ENCODE measurements around the gene CNBD2.

CNBD2 gene

DNA sequence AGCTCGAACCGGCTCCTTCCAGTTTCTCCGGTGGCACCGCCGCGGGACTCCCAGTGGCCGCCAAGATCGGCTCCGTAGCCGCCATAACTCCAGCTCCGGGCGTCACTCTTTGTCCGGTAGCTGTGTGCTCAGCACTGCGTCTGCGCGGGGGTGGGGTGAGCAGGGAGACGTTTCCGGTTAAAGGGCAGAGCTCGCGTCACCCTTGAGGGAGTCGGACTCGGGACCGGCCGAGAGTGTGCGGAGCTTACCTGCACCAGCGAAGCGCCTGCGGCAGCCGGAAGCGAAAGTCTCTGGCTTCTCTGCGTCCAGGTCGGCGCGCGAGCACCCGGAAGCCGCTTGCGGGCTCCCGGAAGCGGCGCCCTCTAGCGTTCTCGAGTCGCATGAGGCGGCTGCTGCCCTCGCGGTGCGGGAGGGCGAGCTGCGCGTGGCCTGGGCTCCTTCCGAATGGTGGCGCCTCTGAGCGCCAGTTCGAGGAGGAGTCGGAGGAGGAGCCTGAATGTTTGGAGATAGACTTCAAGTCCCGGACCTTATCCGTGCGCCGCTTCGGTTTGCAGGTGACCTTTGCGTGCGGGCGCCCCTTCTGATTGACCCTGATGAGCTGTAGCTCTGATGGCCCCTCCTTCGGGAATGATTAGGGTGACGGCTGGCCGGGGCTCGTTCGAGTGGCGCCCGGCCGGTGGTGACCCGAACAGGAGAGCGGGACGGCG is 14.0 kb upstream of the CNBD2 start, which contains the start of gene SCAND1 (continued):
- TF ChIP-seq KLF7 (tag by site-specific recombination; IDR thresholded peaks at IDR 0.05; ENCODE audit: borderline replicate concordance) (no peak; the same call in 1 of the 2 replicates), ZNF830 (tag by site-specific recombination; IDR thresholded peaks at IDR 0.05; ENCODE audit: low read depth) (no peak), ZNF621 (tag by site-specific recombination; IDR thresholded peaks at IDR 0.05) (no peak), YY1 (tag by site-specific recombination; IDR thresholded peaks at IDR 0.05) (peak; percentile 78), ZNF341 (tag by site-specific recombination; IDR thresholded peaks at IDR 0.05; ENCODE audit: low read depth) (0 out of 2 replicates have a peak, but pooled peaks have one; percentile 17), ZNF140 (tag by site-specific recombination; IDR thresholded peaks at IDR 0.05) (no peak), ZNF549 (tag by site-specific recombination; IDR thresholded peaks at IDR 0.05) (no peak), ZNF629 (tag by site-specific recombination; IDR thresholded peaks at IDR 0.05) (peak; percentile 93), ZNF391 (tag by site-specific recombination; IDR thresholded peaks at IDR 0.05; ENCODE audit: borderline replicate concordance, low read depth) (no peak), SETDB1 (IDR thresholded peaks at IDR 0.05; ENCODE audit: insufficient read length, low read length) (peak; percentile 20), ZNF426 (tag by site-specific recombination; IDR thresholded peaks at IDR 0.05) (no peak), ZNF600 (tag by site-specific recombination; IDR thresholded peaks at IDR 0.05) (peak; percentile 68), ZNF184 (tag by site-specific recombination; IDR thresholded peaks at IDR 0.05) (peak; percentile 88), ZNF48 (tag by site-specific recombination; IDR thresholded peaks at IDR 0.05) (no peak), GLI2 (tag by site-specific recombination; IDR thresholded peaks at IDR 0.05; ENCODE audit: borderline replicate concordance, low read depth) (no peak), ZNF664 (tag by site-specific recombination; IDR thresholded peaks at IDR 0.05) (no peak; the same call in 1 of the 2 replicates), BCL11A (tag by site-specific recombination; IDR thresholded peaks at IDR 0.05; ENCODE audit: low read depth) (peak; percentile 75; the same call in 1 of the 2 replicates), ZIC2 (tag by site-specific recombination; IDR thresholded peaks at IDR 0.05) (peak; percentile 34), TRIM28 (IDR thresholded peaks at IDR 0.05; ENCODE audit: borderline replicate concordance, low read length) (no peak), ZNF121 (tag by site-specific recombination; IDR thresholded peaks at IDR 0.05) (no peak), ZNF214 (tag by site-specific recombination; IDR thresholded peaks at IDR 0.05; ENCODE audit: borderline replicate concordance) (no peak)
- TF ChIP-seq, protein P1, sequence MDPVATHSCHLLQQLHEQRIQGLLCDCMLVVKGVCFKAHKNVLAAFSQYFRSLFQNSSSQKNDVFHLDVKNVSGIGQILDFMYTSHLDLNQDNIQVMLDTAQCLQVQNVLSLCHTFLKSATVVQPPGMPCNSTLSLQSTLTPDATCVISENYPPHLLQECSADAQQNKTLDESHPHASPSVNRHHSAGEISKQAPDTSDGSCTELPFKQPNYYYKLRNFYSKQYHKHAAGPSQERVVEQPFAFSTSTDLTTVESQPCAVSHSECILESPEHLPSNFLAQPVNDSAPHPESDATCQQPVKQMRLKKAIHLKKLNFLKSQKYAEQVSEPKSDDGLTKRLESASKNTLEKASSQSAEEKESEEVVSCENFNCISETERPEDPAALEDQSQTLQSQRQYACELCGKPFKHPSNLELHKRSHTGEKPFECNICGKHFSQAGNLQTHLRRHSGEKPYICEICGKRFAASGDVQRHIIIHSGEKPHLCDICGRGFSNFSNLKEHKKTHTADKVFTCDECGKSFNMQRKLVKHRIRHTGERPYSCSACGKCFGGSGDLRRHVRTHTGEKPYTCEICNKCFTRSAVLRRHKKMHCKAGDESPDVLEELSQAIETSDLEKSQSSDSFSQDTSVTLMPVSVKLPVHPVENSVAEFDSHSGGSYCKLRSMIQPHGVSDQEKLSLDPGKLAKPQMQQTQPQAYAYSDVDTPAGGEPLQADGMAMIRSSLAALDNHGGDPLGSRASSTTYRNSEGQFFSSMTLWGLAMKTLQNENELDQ (tag by site-specific recombination; IDR thresholded peaks at IDR 0.05; ENCODE audit: low read depth): no peak
- TF ChIP-seq, protein P2, sequence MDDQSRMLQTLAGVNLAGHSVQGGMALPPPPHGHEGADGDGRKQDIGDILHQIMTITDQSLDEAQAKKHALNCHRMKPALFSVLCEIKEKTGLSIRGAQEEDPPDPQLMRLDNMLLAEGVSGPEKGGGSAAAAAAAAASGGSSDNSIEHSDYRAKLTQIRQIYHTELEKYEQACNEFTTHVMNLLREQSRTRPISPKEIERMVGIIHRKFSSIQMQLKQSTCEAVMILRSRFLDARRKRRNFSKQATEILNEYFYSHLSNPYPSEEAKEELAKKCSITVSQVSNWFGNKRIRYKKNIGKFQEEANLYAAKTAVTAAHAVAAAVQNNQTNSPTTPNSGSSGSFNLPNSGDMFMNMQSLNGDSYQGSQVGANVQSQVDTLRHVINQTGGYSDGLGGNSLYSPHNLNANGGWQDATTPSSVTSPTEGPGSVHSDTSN (CRISPR knock-in tag; IDR thresholded peaks at IDR 0.05): peak; percentile 26; the same call in 1 of the 2 replicates
- TF ChIP-seq, protein P3, sequence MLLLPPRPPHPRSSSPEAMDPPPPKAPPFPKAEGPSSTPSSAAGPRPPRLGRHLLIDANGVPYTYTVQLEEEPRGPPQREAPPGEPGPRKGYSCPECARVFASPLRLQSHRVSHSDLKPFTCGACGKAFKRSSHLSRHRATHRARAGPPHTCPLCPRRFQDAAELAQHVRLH (tag by site-specific recombination; IDR thresholded peaks at IDR 0.05): no peak; the same call in none of the 2 replicates
- TF ChIP-seq, protein P4, sequence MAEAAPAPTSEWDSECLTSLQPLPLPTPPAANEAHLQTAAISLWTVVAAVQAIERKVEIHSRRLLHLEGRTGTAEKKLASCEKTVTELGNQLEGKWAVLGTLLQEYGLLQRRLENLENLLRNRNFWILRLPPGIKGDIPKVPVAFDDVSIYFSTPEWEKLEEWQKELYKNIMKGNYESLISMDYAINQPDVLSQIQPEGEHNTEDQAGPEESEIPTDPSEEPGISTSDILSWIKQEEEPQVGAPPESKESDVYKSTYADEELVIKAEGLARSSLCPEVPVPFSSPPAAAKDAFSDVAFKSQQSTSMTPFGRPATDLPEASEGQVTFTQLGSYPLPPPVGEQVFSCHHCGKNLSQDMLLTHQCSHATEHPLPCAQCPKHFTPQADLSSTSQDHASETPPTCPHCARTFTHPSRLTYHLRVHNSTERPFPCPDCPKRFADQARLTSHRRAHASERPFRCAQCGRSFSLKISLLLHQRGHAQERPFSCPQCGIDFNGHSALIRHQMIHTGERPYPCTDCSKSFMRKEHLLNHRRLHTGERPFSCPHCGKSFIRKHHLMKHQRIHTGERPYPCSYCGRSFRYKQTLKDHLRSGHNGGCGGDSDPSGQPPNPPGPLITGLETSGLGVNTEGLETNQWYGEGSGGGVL (tag by site-specific recombination; IDR thresholded peaks at IDR 0.05): no peak
- TF ChIP-seq, protein P5, sequence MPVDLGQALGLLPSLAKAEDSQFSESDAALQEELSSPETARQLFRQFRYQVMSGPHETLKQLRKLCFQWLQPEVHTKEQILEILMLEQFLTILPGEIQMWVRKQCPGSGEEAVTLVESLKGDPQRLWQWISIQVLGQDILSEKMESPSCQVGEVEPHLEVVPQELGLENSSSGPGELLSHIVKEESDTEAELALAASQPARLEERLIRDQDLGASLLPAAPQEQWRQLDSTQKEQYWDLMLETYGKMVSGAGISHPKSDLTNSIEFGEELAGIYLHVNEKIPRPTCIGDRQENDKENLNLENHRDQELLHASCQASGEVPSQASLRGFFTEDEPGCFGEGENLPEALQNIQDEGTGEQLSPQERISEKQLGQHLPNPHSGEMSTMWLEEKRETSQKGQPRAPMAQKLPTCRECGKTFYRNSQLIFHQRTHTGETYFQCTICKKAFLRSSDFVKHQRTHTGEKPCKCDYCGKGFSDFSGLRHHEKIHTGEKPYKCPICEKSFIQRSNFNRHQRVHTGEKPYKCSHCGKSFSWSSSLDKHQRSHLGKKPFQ (tag by site-specific recombination; IDR thresholded peaks at IDR 0.05): 0 out of 2 replicates have a peak, but pooled peaks have one; percentile 8
- TF ChIP-seq, protein P6, sequence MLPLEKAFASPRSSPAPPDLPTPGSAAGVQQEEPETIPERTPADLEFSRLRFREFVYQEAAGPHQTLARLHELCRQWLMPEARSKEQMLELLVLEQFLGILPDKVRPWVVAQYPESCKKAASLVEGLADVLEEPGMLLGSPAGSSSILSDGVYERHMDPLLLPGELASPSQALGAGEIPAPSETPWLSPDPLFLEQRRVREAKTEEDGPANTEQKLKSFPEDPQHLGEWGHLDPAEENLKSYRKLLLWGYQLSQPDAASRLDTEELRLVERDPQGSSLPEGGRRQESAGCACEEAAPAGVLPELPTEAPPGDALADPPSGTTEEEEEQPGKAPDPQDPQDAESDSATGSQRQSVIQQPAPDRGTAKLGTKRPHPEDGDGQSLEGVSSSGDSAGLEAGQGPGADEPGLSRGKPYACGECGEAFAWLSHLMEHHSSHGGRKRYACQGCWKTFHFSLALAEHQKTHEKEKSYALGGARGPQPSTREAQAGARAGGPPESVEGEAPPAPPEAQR (tag by site-specific recombination; IDR thresholded peaks at IDR 0.05): peak; percentile 57; the same call in 1 of the 2 replicates
- TF ChIP-seq, protein P7, sequence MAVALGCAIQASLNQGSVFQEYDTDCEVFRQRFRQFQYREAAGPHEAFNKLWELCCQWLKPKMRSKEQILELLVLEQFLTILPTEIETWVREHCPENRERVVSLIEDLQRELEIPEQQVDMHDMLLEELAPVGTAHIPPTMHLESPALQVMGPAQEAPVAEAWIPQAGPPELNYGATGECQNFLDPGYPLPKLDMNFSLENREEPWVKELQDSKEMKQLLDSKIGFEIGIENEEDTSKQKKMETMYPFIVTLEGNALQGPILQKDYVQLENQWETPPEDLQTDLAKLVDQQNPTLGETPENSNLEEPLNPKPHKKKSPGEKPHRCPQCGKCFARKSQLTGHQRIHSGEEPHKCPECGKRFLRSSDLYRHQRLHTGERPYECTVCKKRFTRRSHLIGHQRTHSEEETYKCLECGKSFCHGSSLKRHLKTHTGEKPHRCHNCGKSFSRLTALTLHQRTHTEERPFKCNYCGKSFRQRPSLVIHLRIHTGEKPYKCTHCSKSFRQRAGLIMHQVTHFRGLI (tag by site-specific recombination; IDR thresholded peaks at IDR 0.05): no peak; the same call in 1 of the 2 replicates
